ENCODE measurements around the gene CLMP. TPM values are rescaled to one million over a fixed set of nuclear protein-coding genes. Genes with fewer than 3 reads are reported as not detected.

The CLMP gene
- total RNA-seq, 4 donors from 2014 or later: 23.6 to 49.4 (median 38.0) TPM

DNA sequence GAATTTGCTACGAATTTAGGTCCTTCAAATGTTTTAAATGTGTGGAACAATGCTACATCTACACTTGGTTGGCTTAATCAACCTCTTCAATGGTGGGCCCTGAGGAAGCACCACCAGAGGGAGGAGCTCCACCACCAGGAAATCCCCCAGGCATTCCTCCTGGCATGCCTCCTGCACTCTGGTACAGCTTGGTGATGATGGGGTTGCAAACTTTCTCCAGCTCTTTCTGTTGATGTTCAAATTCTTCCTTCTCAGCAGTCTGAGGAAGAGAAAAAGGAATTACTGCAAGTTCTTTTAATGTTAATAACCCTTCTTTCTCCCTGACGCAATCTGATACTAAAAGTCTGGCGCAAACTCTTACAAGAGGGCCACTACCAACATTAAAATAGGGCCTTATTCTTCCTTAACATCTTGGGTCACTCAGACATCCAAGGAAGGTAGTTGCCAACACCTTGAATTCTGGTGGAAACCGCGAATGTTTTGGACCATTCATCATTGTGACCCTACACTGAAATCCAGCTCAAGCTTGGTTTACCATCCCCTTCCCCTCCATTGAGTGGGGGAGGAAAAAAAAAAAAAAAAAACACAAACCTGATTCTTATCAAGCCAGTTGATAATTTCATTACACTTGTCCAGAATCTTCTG, 137.3 kb downstream of the CLMP start:
- no peaks in the 10 kb centered on the region for H3K9me3 ChIP-seq
- H3K27ac ChIP-seq: no peak overlapping the region
- H3K36me3 ChIP-seq: peaks cover 1 to 58% (median 27%) of the 10 kb centered on the region in 4 donors
- H3K4me1 ChIP-seq: peaks cover 14 to 55% (median 29%) of the 10 kb centered on the region in 4 donors
- WGBS, 2 donors (ENCODE audit: low coverage in 1 of 2): 55 to 81% methylated on average over 4 to 5 of the region's 5 CpGs
- in situ Hi-C loops (cut with MboI; ENCODE audit: low pct_ligation_motif_present in 1 of 4, low pct_unique_long_range_greater_than_20kb in 1 of 4, low sequenced_read_pairs in 3 of 4) (no loop called here), intact Hi-C loops (cut with DNase I; ENCODE audit: low total_unique reads) (no loop called here)
- no peaks in the 10 kb centered on the region for H3K27me3 ChIP-seq
- TF ChIP-seq EP300 (IDR thresholded peaks at IDR 0.05; ENCODE audit: low read depth): no peak
- no peak for TF ChIP-seq POLR2AphosphoS5 (IDR thresholded peaks at IDR 0.05)
- no peak for TF ChIP-seq POLR2A (IDR thresholded peaks at IDR 0.05)
- TF ChIP-seq, protein P1, sequence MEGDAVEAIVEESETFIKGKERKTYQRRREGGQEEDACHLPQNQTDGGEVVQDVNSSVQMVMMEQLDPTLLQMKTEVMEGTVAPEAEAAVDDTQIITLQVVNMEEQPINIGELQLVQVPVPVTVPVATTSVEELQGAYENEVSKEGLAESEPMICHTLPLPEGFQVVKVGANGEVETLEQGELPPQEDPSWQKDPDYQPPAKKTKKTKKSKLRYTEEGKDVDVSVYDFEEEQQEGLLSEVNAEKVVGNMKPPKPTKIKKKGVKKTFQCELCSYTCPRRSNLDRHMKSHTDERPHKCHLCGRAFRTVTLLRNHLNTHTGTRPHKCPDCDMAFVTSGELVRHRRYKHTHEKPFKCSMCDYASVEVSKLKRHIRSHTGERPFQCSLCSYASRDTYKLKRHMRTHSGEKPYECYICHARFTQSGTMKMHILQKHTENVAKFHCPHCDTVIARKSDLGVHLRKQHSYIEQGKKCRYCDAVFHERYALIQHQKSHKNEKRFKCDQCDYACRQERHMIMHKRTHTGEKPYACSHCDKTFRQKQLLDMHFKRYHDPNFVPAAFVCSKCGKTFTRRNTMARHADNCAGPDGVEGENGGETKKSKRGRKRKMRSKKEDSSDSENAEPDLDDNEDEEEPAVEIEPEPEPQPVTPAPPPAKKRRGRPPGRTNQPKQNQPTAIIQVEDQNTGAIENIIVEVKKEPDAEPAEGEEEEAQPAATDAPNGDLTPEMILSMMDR (IDR thresholded peaks at IDR 0.05): no peak
- no peak for DNase-seq
- peak overlapping the region in 1 of 4 donors; percentile 83 for H3K4me3 ChIP-seq

- Histone ChIP-seq H3K27me3 (no peaks in the 10 kb centered on the region), H3K4me3 (no peak overlapping the region), H3K9me3 (no peaks in the 10 kb centered on the region), H3K36me3 (peaks cover 1 to 60% (median 27%) of the 10 kb centered on the region in 4 donors), H3K4me1 (peaks cover 14 to 55% (median 29%) of the 10 kb centered on the region in 4 donors), H3K27ac (peak overlapping the region in 1 of 4 donors; percentile 15)
- intact Hi-C loops (cut with DNase I; ENCODE audit: low total_unique reads) (no loop called here), in situ Hi-C loops (cut with MboI; ENCODE audit: low pct_ligation_motif_present in 1 of 4, low pct_unique_long_range_greater_than_20kb in 1 of 4, low sequenced_read_pairs in 3 of 4) (no loop called here)
- TF ChIP-seq, protein P1 (IDR thresholded peaks at IDR 0.05): no peak
- TF ChIP-seq POLR2AphosphoS5 (IDR thresholded peaks at IDR 0.05) (no peak), POLR2A (IDR thresholded peaks at IDR 0.05) (no peak), EP300 (IDR thresholded peaks at IDR 0.05; ENCODE audit: low read depth) (no peak)
- 48 to 49% methylated on average over 3 of the region's 3 CpGs for WGBS, 2 donors (ENCODE audit: low coverage in 1 of 2)
- no peak for DNase-seq
These were observed 138.1 kb downstream of the CLMP start for GRCh38 chr11:123056835-123057491.

DNA sequence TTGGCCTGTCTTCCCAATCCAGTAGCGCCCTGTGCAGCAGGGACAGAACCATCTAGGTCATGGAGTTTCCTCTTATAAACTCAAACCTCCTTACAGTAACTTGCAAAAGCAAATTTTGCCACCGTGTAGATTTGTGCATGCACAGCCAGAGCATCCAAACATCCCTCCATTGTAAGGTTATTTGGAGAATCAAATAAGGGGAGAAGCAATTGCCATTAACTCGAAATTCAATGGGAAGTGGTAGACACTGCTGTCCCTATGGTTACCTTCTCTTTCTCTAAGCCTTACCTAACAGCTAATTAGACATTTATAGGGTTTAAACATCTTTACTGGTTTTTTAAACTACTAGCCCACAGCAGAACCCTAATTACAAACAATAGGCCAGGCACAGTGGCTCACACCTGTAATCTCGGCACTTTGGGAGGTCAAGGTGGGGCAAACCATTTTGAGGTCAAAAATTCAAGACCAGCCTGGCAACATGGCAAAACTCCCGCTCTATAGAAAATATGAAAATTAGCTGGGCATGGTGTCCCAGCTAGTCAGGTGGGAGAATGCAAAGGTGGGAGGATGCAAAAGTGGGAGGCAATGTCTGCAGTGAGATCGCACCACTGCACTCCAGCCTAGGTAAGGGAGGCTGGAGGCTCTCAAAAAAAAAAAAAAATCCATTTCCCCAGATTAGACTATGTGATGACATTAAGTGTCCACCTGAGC, 139.7 kb downstream of the CLMP start:
- TF ChIP-seq, protein P1 (IDR thresholded peaks at IDR 0.05): no peak
- TF ChIP-seq EP300 (IDR thresholded peaks at IDR 0.05; ENCODE audit: low read depth) (no peak), POLR2A (IDR thresholded peaks at IDR 0.05) (no peak), POLR2AphosphoS5 (IDR thresholded peaks at IDR 0.05) (no peak)
- Histone ChIP-seq H3K4me3 (no peak overlapping the region), H3K36me3 (peaks cover 0 to 57% (median 24%) of the 10 kb centered on the region in 4 donors), H3K27ac (peak overlapping the region in 2 of 4 donors; percentile 14 to 23), H3K9me3 (no peaks in the 10 kb centered on the region), H3K27me3 (no peaks in the 10 kb centered on the region), H3K4me1 (peaks cover 14 to 46% (median 21%) of the 10 kb centered on the region in 4 donors)
- WGBS, 2 donors (ENCODE audit: low coverage in 1 of 2): 59 to 61% methylated on average over 5 to 6 of the region's 6 CpGs
- no peak for DNase-seq
- intact Hi-C loops (cut with DNase I; ENCODE audit: low total_unique reads) (no loop called here), in situ Hi-C loops (cut with MboI; ENCODE audit: low pct_ligation_motif_present in 1 of 4, low pct_unique_long_range_greater_than_20kb in 1 of 4, low sequenced_read_pairs in 3 of 4) (no loop called here)

All from transverse colon (tissue), 4 donors.